GM12864 (cell line): ENCODE results near the gene SCYGR8.

Experiments used
- DNase-seq: peaks from one replicate; pipeline ENCODE4 v3.0.0-alpha.2; 2011; ENCODE audit warnings: low read depth
- H3K4me3 ChIP-seq: 2 replicates; pipeline ENCODE4 v1.5.1; 2011; ENCODE audit warnings: mild to moderate bottlenecking, low read depth, low read length, control low read depth
- CTCF ChIP-seq: IDR thresholded peaks from 2 replicates; pipeline ENCODE4 v1.5.1; 2011; ENCODE audit warnings: low read depth, mild to moderate bottlenecking, moderate library complexity, low read length, control low read depth, inconsistent platforms; ENCODE audit errors: missing control alignments

Gene SCYGR8

GRCh38 chr2:227761740-227762476 is 16.2 kb downstream of the SCYGR8 start:
- no peak overlapping the region for H3K4me3 ChIP-seq
- DNase-seq = no peak
- TF ChIP-seq CTCF = no peak

- no peak for DNase-seq
- no peak overlapping the region for H3K4me3 ChIP-seq
- TF ChIP-seq CTCF = no peak
Observed at GRCh38 chr2:227765788-227766372, 20.2 kb downstream of the SCYGR8 start.

DNA sequence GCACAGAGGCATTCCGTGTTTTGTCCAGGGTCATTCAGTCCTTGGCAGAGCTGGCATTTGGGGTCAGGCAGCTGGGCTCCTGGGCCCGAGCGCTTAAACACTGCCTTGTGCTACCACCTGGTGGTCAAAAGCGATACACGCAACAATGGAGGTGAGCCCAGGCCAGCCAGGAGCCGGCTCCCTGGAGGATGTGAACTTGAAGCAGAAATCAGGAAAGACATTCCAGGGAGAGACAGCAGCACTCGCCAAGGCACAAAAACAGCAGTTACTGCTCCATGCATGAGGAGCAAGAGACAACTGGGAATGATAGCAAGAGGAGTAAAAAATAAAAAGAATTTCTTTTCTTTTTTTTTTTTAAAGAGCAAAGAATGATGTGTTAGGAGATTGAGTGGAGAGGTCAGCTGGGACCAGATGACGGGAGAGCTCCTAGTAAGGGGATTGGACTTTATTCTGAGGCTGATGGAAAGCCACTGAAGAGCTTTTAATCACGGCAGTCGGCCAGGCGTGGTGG is 20.7 kb downstream of the SCYGR8 start:
- H3K4me3 ChIP-seq = no peak overlapping the region
- DNase-seq = no peak
- TF ChIP-seq CTCF = peak; percentile 78

DNA sequence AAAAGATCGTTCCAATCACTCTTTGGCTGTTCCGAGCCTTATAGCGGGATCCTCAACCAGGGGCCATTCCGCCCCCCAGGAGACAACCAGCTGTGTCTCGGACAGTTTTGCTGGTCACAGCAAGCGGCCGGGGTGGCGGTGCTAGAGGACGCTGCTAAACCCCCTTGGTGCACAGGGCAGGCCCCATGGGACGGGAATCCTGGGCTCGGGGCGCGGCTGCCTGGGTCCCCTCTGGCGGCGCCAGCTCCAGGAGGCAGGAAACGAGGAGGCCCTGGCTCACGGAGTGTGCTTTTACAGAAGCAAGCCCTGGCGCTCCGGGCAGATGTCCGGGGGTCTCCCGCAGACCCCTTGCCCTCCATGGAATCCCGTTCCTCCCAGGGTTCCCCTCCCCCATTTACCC is 22.1 kb downstream of the SCYGR8 start:
- no peak for TF ChIP-seq CTCF
- DNase-seq = no peak
- no peak overlapping the region for H3K4me3 ChIP-seq

DNA sequence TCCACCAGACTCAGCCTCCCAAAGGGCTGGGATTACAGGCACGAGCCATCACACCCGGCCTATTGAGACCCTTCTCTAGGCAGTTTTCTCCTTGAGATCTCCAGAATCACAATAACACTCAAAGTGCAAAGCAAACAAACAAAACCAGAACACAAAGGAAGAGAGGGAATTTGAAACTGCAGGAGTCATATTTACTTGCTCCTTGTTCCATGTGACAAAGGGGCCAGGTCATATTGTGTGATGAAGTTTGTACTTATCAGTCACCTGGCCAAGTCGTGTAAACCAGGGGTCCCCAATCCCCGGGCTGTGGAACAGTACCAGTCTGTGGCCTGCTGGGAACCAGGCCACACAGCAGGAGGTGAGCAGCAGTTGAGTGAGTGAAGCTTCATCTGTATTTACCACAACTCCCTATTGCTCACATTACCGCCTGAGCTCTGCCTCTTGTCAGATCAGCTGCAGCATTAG is 26.5 kb downstream of the SCYGR8 start:
- no peak for DNase-seq
- TF ChIP-seq CTCF = no peak
- H3K4me3 ChIP-seq = no peak overlapping the region

- no peak for TF ChIP-seq CTCF
- H3K4me3 ChIP-seq = no peak overlapping the region
- DNase-seq = no peak
Observed at GRCh38 chr2:227772932-227773331, 27.2 kb downstream of the SCYGR8 start.
